ENCODE measurements around the gene ATP9B.

- TF ChIP-seq CTCF (IDR thresholded peaks at IDR 0.05) (no peak), POLR2A (IDR thresholded peaks at IDR 0.05) (no peak)
Observed at GRCh38 chr18:79211844-79212243, 142.7 kb downstream of the ATP9B start.

All from right lobe of liver (tissue), 4 donors.